Psoas muscle (tissue), 8 donors: ENCODE results near the gene PLCD3. TPM values are rescaled to one million over a fixed set of nuclear protein-coding genes. Genes with fewer than 3 reads are reported as not detected.
A peak's percentile ranks its signal among the peaks of the same experiment; 100 is the strongest.

Experiments
- ATAC-seq, 4 donors: fragments of 200-7000 bp; cut with Tn5 transposase; one replicate each; pipeline ENCODE4 v1.9.1; 2020; ENCODE audit warnings: moderate library complexity in 3 of 4, mild to moderate bottlenecking in 2 of 4
- DNase-seq, 2 donors: peaks; one replicate each; pipeline ENCODE4 v3.0.0-alpha.2; 2020
- H3K27ac ChIP-seq: fragments of 200-600 bp; one replicate; pipeline ENCODE4 v1.8.0; 2022
- H3K27me3 ChIP-seq, 3 donors: fragments of 200-600 bp in 1 of 3; one replicate each; pipeline versions ENCODE4 v1.6.1 to v1.8.0; 2013 to 2022; ENCODE audit warnings: low read length in 2 of 3, mild to moderate bottlenecking in 2 of 3, moderate library complexity in 1 of 3; ENCODE audit not compliant: insufficient read depth in 3 of 3
- H3K36me3 ChIP-seq, 2 donors: fragments of 200-600 bp in 1 of 2; one replicate each; pipeline versions ENCODE4 v1.6.1 to v1.8.0; 2013 to 2022; ENCODE audit warnings: low read depth in 1 of 2, mild to moderate bottlenecking in 1 of 2, moderate library complexity in 1 of 2; ENCODE audit not compliant: insufficient read depth in 1 of 2
- H3K4me1 ChIP-seq: fragments of 200-600 bp; one replicate; pipeline ENCODE4 v1.8.0; 2022
- H3K4me3 ChIP-seq: fragments of 200-600 bp; one replicate; pipeline ENCODE4 v1.8.0; 2022; ENCODE audit warnings: mild to moderate bottlenecking
- H3K9me3 ChIP-seq: fragments of 200-600 bp; one replicate; pipeline ENCODE4 v1.8.0; 2022
- CTCF ChIP-seq: fragments of 200-600 bp; IDR thresholded peaks from one replicate; pipeline ENCODE4 v1.8.0; 2022; ENCODE audit warnings: antibody characterized with exemption
- WGBS, 3 donors: extraction: QIAGEN DNeasy Blood & Tissue Kit; methylation state at CpG; one replicate each; pipeline versions ENCODE4 v1.1.6 to v1.1.7; 2013; 5-methylcytosine and 5-hydroxymethylcytosine counted together
- intact Hi-C, 2 donors: fragments of 100-400 bp; cut with DNase I; formaldehyde crosslinking; loops; one replicate each; pipeline versions ENCODE4 v1.11.0 to v1.14.2; 2022
- polyA plus RNA-seq, 3 donors: library from polyadenylated mRNA; stranded (reverse); fragments of 200-250 nt; gene quantifications; one replicate each; pipeline ENCODE4 v1.2.3, GENCODE V29; 2013
- total RNA-seq, 4 donors: library from RNA; stranded (reverse); fragmentation: NEBNext Ultra II Directional in 2 of 4; extraction: Animal tissue kit (Norgen Biotek cat#: 25700) in 2 of 4; gene quantifications; one replicate each; pipeline versions ENCODE4 v1.2.1 to v1.2.4, GENCODE V29; 2021 to 2023
- donor health status: healthy with polysubstance abuse.
- donor health status: DM: no; HTN: no; CAD: no; lungs with moderate emphysema.
- donor health status: Bipolar disorder and iron deficiency.
- donor health status: healthy.
- donor health status: DM: yes; HTN: yes; CAD: no.
- donor health status: DM: no; HTN: no; CAD: no.
- donor health status: DM: no; HTN: no; CAD: no.
- donor health status: DM: yes; HTN: yes; CAD: no.

The PLCD3 gene
- total and polyA plus RNA-seq, 7 donors, result 57.0 to 217 (median 167) TPM

DNA sequence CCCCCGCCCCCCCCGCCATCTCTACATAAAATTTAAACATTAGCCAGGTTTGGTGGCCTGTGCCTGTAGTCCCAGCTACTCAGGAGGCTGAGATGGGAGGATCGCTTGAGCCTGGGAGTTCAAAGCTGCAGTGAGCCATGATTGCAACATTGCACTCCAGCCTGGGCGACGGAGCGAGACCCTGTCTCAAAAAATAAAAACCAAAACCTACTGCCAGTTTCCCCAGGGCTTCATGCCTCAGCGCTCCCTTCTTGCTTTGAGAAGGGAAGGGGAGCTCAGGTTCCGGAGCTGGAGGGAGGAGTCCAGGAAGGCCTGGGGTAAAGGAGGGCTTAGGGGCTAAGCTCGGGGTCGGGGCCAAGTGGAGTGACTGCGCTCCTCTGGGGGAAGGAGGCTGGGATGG is 20.5 kb downstream of the PLCD3 start:
- peak overlapping the region; percentile 85 for H3K27ac ChIP-seq
- H3K4me1 ChIP-seq, result peaks cover 39% of the 10 kb centered on the region
- H3K9me3 ChIP-seq, result no peaks in the 10 kb centered on the region
- 64 to 78% (median 68%) methylated on average over 11 of the region's 11 CpGs for WGBS, 3 donors
- no peak for TF ChIP-seq CTCF
- intact Hi-C loops, result no loop called here
- peaks cover 0 to 36% of the 10 kb centered on the region in 2 donors for H3K36me3 ChIP-seq
- H3K4me3 ChIP-seq, result no peak overlapping the region
- no peaks in the 10 kb centered on the region for H3K27me3 ChIP-seq
- peak in 1 of 2 donors; percentile 10 for DNase-seq
- ATAC-seq, result no peak

DNA sequence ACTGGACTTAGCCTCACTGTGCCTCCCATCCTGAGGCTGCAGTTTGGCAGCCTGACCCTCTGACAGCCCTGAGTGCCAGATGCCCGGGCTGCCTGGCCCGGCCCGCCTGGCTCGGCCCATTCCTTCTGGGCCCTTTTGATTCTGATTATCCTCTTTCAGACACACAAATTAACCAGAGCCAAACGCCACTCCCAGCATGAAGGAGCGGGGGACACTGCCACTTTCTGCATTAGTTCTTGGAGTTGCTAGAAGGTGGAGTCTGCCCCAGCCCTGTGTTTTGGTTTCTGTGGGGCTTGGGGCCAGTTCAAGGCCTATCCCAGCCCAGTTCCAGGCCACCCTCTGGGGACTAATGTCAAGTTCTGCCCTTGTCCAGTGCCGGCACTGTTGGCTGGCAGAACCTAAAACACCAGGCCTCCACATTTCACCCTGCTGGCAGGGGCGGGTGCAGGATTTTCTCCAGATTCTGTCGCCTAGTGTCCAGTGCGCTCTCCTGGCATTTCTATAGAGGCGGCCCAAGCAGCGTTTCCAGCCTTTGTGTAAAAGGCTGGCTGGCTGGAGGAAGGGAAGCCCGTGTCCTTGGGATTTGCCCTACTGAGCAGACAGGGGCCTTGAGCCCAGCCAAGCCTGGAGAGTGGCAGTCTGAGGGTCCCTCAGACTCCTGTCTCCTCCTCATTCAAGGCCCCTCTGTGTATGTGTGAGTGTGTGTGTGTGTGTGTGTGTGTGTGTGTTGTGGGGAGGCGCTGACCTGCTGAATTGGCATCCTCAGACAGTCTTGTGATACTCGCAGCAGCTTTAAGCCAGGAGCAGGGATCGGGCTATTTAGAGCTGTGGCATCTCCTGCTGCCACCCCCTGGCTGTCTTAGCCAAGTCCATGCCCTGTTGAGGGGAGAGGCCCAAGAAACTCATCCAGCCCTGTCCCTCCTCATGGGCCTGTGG is 21.4 kb downstream of the PLCD3 start:
- 16 to 32% (median 27%) methylated on average over 16 of the region's 16 CpGs for WGBS, 3 donors
- intact Hi-C loops, result no loop called here
- Histone ChIP-seq H3K4me1 (peaks cover 39% of the 10 kb centered on the region), H3K27me3 (no peaks in the 10 kb centered on the region), H3K9me3 (no peaks in the 10 kb centered on the region), H3K27ac (peak overlapping the region; percentile 85), H3K4me3 (no peak overlapping the region), H3K36me3 (peaks cover 2 to 45% of the 10 kb centered on the region in 2 donors)
- peak; percentile 60 to 86 for DNase-seq
- TF ChIP-seq CTCF, result peak; percentile 10
- peak; percentile 82 to 88 (median 88) for ATAC-seq

- no peaks in the 10 kb centered on the region for H3K27me3 ChIP-seq
Observed at GRCh38 chr17:45108595-45109521, 23.5 kb downstream of the PLCD3 start.

GRCh38 chr17:45108051-45108450 is 24.3 kb downstream of the PLCD3 start:
- peaks cover 14 to 68% of the 10 kb centered on the region in 2 donors for H3K36me3 ChIP-seq
- 55 to 59% (median 57%) methylated on average over 9 of the region's 9 CpGs for WGBS, 3 donors

More at GRCh38 chr17:45108595-45109521, 23.5 kb downstream of the PLCD3 start:
- ATAC-seq (no peak), DNase-seq (no peak)
- 56 to 60% (median 58%) methylated on average over 12 of the region's 12 CpGs for WGBS, 3 donors
- Histone ChIP-seq H3K9me3 (no peaks in the 10 kb centered on the region), H3K36me3 (peaks cover 10 to 66% of the 10 kb centered on the region in 2 donors), H3K4me3 (no peak overlapping the region), H3K27ac (peak overlapping the region; percentile 85), H3K4me1 (peaks cover 48% of the 10 kb centered on the region)
- intact Hi-C loops, result no loop called here
- TF ChIP-seq CTCF, result no peak

More at GRCh38 chr17:45108051-45108450, 24.3 kb downstream of the PLCD3 start:
- Histone ChIP-seq H3K27ac (peak overlapping the region; percentile 85), H3K9me3 (no peaks in the 10 kb centered on the region), H3K4me3 (no peak overlapping the region), H3K27me3 (no peaks in the 10 kb centered on the region), H3K4me1 (peaks cover 55% of the 10 kb centered on the region)
- no peak for TF ChIP-seq CTCF
- intact Hi-C loops, result no loop called here
- ATAC-seq, result no peak
- DNase-seq, result no peak
